GM19035 (cell line): Measurements from ENCODE around the gene UGT1A8.
"Not testable (repeated sequence)": the region's sequence is repeated elsewhere in the genome, so short reads cannot be mapped to it uniquely, and the experiment has no call there.

ENCODE experiments used
- ATAC-seq: cut with Tn5 transposase; IDR thresholded peaks from one replicate; pipeline ENCODE4 v1.9.1; 2021; ENCODE audit not compliant: unreplicated experiment

UGT1A8 gene

GRCh38 chr2:233617476-233617875 is at the start of gene UGT1A8:
UGT1A8 (plus strand) TSS chr2:233617633; CDS start chr2:233617708, 75 bp downstream.
- not testable (repeated sequence) for ATAC-seq

DNA sequence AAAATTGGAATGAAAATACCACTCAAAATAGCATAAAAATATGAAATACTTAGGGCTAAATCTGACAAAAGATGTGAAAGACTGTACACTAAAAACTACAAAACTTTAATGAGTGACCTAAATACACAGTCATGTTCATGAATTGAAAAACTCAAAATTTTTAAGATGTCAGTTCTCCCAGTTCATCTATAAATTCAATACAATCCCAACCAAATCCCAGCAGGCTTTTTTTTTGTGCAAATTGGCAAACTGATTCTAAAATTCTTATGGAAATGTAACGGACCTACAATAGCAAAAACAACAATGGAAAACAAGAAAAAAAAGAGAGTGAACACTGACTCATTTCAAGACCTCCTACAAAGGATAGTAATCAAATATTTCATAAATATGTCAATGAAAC is 46.4 kb upstream of the UGT1A8 start:
- ATAC-seq: no peak

- ATAC-seq: no peak
These were observed 46.0 kb upstream of the UGT1A8 start for GRCh38 chr2:233571462-233571861.

DNA sequence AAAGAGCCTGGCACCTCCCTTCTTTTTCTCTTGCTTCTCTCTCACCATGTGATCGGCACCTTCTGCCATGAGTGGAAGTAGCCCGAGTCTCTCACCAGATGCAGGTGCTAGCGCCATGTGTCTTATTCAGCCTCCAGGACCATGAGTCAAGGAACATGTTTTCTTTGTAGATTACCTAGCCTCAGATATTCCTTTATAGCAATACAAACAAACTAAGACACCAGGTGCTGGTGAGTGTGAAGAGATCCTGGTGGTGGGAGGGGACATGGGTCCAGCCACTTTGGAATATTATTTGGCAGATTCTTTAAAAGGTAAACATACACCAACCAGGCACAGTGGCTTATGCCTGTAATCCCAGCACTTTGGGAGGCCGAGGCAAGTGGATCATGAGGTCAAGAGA is 45.0 kb upstream of the UGT1A8 start:
- ATAC-seq: no peak

- not testable (repeated sequence) for ATAC-seq
These were observed 40.1 kb upstream of the UGT1A8 start for GRCh38 chr2:233577341-233577740.

DNA sequence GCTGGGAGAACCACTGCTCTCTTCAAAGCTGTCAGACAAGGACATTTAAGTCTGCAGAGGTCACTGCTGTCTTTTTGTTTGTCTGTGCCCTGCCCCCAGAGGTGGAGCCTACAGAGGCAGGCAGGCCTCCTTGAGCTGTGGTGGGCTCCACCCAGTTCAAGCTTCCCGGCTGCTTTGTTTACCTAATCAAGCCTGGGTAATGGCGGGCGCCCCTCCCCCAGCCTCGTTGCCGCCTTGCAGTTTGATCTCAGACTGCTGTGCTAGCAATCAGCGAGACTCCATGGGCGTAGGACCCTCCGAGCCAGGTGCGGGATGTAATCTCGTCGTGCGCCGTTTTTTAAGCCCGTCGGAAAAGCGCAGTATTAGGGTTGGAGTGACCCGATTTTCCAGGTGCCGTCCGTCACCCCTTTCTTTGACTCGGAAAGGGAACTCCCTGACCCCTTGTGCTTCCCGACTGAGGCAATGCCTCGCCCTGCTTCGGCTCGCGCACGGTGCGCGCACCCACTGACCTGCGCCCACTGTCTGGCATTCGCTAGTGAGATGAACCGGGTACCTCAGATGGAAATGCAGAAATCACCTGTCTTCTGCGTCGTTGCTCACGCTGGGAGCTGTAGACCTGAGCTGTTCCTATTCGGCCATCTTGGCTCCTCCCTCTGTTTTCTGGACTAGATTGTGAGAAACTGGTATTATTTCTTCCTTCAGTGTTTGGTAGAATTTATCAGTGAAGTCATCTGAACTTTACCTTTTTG is 34.0 kb upstream of the UGT1A8 start:
- ATAC-seq: not testable (repeated sequence)

DNA sequence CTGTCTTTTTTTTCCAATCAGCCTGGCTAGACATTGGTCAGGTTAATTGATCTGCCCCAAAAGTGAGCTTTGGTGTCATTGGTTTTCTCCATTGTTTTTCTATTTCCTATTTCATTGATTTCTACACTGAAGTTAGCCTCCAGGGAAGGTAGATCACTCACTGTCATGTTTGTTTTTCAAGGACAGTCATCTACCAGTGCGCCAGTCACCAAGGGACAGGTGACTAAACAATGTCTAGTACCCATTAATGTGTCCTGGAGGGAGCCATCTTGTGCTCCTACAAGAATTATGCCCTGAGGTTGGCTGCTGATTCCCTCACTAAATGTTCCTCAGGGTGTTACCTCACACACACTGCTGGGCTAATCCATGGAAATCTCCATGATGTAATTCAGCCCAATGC is 33.2 kb upstream of the UGT1A8 start:
- no peak for ATAC-seq

- ATAC-seq: no peak
These were observed 29.0 kb upstream of the UGT1A8 start for GRCh38 chr2:233588400-233588799.

- not testable (repeated sequence) for ATAC-seq
These were observed 24.7 kb upstream of the UGT1A8 start for GRCh38 chr2:233592706-233593105.

DNA sequence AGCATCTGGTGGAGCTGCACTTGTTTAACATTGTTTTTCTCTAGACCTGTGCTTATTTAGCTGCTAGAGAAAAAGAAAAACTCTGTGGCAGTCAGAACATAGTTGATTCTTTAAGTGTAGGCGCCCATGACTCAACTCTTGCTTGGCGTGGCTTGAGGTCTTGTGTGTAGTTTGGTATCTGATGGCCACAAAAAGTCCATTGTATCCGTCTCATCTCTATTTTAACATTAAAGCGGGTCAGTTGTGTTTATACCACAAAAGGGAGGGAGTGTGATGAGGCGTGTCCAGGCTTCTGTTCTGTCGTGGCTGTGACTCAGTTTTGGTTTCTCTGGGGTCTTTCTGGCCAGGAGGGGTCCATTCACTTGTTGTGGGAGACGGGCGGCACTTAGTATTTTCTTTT is 24.2 kb upstream of the UGT1A8 start:
- no peak for ATAC-seq

- no peak for ATAC-seq
These were observed 19.9 kb upstream of the UGT1A8 start for GRCh38 chr2:233597522-233597921.

GRCh38 chr2:233598952-233599351 is 18.5 kb upstream of the UGT1A8 start:
- ATAC-seq: no peak

DNA sequence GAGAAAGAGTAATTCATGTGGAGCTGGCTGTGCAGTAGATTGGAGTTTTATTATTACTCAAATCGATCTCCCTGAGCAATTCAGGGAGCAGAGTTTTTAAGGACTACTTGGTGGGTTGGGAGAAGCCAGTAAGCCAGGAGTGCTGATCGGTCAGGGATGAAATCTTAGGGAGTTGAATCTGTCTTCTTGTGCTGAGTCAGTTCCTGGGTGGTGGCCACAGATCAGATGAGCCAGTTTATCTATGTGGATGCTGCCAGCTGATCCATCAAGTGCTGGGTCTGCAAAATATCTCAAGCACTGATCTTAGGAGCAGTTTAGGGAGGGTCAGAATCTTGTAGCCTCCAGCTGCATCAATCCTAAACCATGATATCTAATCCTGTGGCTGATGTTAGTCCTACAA is 17.0 kb upstream of the UGT1A8 start:
- ATAC-seq: no peak

DNA sequence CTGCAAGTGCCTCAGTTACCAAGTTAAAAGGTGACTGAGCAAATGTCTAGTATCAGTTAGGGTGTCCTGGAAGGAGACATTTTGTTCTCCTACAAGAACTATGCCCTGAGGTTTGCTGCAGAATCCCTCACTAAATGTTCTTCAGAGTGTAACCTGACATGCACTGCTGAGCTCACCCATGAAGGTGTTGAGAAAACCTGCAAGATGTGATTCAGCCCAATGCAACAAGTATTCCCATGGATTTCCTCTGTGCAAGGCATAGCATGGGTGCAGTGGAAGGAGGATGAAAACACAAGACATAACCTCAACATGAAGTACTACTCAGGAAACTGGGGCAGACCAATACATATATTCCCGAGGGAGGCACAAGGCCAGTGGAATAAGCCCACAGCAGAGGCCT is 15.4 kb upstream of the UGT1A8 start:
- ATAC-seq: no peak

DNA sequence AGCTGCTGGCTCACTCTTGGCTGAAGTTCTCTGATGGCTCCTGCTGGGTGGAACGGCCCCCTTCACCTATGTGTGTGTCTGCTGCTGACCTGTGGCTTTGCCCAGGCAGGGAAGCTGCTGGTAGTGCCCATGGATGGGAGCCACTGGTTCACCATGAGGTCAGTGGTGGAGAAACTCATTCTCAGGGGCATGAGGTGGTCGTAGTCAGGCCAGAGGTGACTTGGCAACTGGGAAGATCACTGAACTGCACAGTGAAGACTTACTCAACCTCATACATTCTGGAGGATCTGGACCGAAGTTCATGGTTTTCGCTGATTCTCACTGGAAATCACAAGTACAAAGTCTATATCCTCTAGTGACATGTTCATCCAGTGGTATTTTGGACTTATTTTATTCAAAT is 13.9 kb upstream of the UGT1A8 start:
- ATAC-seq: no peak

DNA sequence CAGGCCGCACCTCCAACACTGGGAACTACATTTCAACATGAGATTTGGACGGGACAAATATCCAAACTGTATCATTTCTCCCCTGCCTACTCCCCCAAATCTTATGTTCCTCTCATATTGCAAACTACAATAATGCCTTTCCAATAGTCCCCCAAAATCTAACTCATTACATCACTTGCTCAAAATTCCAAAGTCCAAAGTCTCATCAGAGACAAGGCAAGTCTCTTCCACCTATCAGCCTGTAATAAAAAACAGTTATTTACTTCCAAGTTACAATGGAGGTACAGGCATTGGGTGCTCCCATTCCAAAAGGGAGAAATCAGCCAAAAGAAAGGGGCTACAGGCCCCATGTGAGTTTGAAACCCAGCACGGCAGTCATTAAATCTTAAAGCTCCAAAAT is 12.6 kb upstream of the UGT1A8 start:
- no peak for ATAC-seq

GRCh38 chr2:233605680-233606079 is 11.8 kb upstream of the UGT1A8 start:
- no peak for ATAC-seq

GRCh38 chr2:233611284-233611683 is 6.1 kb upstream of the UGT1A8 start:
- no peak for ATAC-seq

DNA sequence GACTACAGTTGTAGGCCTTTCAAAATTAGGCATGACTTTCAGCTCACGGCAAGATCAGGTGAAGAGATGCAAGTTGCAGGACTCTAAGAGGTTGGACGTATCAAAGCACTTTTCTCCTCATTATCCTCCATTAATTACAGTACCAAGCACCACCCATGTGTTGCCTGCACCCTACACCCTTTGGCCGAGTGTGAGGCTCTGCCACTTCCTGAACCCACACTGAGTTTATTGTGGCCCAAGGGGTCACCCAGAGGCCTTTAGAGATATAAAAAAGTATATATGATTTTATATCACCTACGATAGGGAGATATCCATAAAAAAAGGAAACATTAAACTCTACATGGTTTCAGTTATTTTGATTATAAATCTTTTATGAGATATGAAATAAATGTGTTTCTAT is 2.8 kb downstream of the UGT1A8 start:
- no peak for ATAC-seq

DNA sequence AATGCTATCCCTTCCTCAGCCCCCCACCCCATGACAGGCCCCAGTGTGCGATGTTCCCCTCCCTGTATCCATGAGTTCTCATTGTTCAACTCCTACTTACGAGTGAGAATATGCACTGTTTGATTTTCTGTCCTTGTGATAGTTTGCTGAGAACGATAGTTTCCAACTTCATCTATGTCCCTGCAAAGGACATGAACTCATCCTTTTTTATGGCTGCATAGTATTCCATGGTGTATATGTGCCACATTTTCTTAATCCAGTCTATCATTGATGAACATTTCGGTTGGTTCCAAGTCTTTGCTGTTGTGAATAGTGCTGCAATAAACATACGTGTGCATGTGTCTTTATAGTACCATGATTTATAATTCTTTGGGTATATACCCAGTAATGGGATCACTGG is 4.4 kb downstream of the UGT1A8 start:
- not testable (repeated sequence) for ATAC-seq

- ATAC-seq: no peak
These were observed 10.0 kb downstream of the UGT1A8 start for GRCh38 chr2:233627331-233628025.

- ATAC-seq: not testable (repeated sequence)
These were observed 18.9 kb downstream of the UGT1A8 start, which contains the start of gene UGT1A10 for GRCh38 chr2:233636306-233636705. UGT1A10 (plus strand) TSS chr2:233636448; CDS start chr2:233636523, 75 bp downstream.
